SKM-1 (cell line): ENCODE data around the gene INHA.
A peak's percentile ranks its signal among the peaks of the same experiment; 100 is the strongest.

Experiments used
- DNase-seq: peaks from one replicate; lab custom pipeline; 2025; ENCODE audit not compliant: unreplicated experiment; lab: John Stamatoyannopoulos, UW

INHA gene

GRCh38 chr2:219571311-219572236, 536 bp upstream of the INHA start, which contains the start of gene OBSL1:
Gene OBSL1, minus strand, starts transcription at chr2:219571539. Its CDS starts 307 bp downstream, at chr2:219571232.
- DNase-seq: peak; percentile 29

- peak; percentile 81 for DNase-seq
Measured at GRCh38 chr2:219573166-219573565, 1.1 kb downstream of the INHA start.

- no peak for DNase-seq
Measured at GRCh38 chr2:219574484-219575311, 2.6 kb downstream of the INHA start.

- no peak for DNase-seq
Measured at GRCh38 chr2:219575566-219576504, 3.7 kb downstream of the INHA start.

- no peak for DNase-seq
Measured at GRCh38 chr2:219576505-219577388, 4.6 kb downstream of the INHA start.

- peak; percentile 58 for DNase-seq
Measured at GRCh38 chr2:219578811-219579613, 6.9 kb downstream of the INHA start.

- DNase-seq: no peak
Measured at GRCh38 chr2:219581346-219581745, 9.2 kb downstream of the INHA start.

DNA sequence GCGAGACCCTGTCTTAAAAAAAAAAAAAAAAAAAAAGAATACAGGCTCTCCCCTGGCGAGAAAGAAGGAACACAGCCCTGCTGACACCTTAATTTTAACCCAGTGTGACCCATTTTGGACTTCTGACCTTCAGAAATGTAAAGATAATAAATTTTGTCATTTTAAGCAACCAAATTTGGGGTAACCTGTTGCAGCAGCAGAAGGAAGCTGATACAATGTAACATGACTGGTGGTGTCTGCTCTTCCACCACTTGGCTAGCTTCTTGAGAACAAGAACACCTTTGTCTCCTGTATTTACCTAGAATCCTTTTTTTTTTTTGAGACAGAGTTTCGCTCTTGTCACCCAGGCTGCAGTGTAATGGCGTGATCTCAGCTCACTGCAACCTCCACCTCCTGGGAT, 19.0 kb downstream of the INHA start:
- no peak for DNase-seq

DNA sequence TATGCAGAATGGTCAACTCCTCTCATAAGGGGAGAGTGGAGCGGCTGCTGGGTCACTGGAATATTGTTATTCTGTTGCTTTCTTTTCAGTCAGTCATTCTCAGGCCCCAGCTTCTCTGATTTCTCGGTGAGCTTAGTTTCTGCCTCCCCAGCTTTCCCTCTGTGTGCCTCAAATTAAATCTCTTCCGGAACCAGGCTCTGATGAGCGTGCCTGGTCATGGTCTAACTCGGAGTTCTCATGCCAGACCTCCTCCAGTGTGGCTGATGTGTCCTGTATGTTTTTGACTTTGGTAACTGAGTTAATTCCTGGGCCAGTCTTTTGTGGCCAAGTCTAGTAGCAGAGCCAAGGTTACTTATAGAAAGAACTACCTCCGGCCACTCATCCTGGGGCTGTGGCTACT, 20.6 kb downstream of the INHA start:
- DNase-seq: no peak

DNA sequence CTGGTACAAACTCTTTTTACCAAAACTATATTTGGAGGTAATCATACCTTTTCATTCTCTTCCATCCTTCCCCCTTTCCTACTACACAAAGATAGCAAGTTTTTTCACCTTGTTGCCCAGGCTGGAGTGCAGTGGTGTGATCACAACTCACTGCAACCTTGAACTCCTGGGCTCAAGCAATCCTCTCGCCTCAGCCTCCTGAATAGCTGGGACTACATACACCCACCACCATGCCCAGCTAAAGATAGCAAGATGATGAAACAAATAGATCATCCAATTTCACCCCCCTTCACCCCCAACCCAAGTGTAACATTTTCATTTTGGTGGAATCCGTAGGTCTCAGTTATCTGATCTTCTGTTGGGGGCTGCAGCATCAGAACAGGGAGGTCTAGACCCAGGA, 21.0 kb downstream of the INHA start:
- DNase-seq: no peak

DNA sequence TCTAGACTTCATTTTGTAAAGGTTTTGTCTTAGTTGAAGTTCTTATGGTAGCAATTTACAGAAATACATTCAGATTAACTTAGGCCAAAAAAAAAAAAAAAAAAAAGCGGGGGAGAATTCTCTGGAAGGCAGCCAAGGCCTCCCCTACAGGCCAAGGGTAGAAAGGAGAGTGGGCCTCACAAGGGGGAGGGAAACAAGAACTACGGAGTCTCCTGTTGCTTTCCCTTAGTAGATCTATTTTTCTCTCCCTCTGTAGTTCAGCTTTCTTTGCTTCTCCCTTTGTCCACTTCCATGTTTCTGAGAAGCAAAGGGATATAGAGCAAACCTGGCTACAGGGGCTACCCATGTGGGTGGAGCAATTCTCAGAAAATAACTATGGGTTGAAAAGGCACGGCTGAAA, 23.1 kb downstream of the INHA start:
- no peak for DNase-seq

- DNase-seq: no peak
Measured at GRCh38 chr2:219596954-219597551, 24.9 kb downstream of the INHA start.

DNA sequence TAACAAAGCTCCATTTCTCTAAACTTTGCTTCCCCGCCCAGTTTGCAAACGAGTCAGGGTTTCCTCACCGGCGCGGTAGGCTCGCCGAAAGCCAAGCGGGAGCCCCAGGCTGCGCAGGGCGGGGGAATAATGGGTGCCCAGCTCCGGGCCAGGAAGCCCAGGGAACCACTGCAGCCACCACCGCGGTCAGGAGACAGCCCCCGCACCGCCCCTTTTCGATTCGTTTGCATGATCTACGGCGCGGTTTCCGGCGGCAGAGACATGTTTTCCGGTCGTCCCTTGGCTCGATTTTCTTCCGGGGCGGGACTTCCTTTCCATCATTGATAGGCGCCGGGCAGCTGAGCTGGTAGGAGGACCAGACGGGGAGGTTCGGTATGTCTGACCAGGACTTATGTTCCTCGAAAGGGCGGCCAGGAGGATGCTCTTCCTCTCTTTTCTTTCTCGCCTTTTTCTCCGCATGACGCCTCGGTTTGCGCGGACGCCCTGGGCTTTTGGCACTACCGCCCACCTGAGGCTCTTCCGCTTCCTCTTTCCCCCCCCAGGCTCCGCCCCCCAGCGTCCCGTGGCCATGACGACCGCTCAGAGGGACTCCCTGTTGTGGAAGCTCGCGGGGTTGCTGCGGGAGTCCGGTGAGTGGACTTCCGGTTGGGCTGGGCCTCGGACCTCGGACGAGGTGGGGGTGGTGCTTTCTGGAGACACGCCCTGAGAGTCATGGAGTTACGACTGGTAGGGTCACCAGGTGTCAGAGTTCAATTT, 25.6 kb downstream of the INHA start, which contains the start of gene STK11IP:
TSS of gene STK11IP (plus strand) at position 306 of the 756 bp plus-strand sequence. CDS start at position 569, 263 bp downstream.
- peak; percentile 93 for DNase-seq

- no peak for DNase-seq
Measured at GRCh38 chr2:219598308-219599078, 26.4 kb downstream of the INHA start.

DNA sequence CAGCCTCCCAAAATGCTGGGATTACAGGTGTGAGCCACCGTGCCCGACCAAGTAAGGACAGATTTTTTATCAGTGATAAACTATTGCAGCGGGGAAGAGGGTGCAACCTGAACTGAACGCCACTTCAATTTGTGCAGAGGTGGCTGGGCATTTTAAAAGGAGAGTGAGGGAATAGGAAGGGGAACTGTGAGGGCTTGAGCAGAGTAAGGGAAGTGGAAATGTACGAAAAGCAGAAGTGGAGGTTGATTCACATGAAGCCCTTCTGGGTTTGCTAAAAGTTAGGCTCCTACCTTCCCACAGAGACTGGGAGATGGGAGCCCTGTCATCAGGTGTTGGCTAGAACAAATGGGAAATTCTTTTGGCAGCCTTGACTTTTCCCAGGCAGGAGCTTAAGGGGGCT, 31.7 kb downstream of the INHA start:
- DNase-seq: peak; percentile 92

DNA sequence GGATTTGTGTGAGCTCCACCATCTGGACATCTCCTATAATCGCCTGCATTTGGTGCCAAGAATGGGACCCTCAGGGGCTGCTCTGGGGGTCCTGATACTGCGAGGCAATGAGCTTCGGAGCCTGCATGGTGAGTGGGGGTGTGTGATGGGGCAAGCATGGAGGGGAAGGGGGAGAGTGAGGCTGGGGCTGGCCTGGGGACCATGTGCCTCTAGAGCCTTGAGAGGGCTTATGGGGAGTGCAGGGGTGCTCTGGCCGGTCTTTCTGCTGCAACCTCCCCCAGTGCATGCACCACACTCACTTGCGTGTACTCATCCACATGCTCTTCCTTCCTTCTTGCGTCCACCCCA, 33.5 kb downstream of the INHA start:
- no peak for DNase-seq

- DNase-seq: no peak
Measured at GRCh38 chr2:219607931-219608330, 35.8 kb downstream of the INHA start.
